Measurements from ENCODE around the gene TMEM255B.

TMEM255B gene

DNA sequence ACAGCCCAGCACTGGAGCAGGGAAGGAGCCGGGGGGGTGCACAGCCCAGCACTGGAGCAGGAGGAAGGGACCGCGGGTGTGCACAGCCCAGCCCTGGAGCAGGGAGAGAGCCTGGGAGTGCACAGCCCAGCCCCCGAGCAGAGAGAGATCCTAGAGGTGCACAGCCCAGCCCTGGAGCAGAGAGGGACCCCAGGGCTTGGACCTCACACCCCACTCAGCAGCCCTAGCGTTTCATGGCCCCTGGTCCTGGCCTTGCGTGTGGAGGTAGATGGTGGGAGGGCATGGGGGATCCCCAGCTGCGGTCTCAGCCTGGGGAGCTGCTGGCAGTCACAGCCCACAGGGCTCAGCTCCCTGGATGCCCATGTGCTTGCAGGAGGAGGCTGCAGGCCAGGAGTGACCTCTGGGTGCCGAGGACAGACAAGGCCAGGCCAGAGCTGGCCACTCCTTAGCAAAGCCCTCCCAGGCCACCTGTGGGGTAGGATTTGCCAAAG, 79.7 kb downstream of the TMEM255B start:
- DNase-seq: no peak

DNA sequence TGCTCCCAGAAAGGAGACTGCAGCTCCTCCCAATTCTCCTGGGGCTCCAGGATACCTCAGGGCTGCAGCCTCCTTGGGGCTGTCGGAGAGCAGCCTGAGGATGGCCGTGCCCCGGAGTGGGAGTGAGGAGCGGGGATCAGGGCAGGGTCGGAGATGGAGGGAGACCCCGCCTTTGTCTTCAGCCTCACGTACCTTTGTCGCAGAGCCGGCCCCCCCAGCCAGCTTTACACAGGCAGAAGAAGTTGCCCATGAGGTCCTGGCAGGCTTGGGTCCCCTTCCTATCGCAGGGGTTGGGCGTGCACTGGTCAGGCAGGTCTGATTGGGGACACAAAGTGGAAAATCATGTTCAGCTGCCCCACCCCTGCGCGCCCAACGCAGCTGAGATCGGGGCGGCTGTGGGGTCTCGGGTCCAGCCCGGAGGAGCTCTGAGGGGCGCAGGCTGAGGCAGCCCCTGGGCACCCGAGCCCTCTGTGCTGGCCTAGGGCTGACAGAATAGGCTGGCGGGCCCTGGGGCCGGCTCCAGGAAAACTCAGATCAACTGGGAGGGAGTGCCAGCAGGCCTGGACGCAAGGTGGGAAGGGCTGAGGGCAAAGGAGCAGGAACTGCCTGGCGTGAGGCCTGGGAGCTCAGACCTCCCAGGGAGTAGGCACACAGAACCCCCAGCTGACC, 80.6 kb downstream of the TMEM255B start:
- DNase-seq: no peak

GRCh38 chr13:113840541-113841352, 81.7 kb downstream of the TMEM255B start:
- no peak for DNase-seq

DNA sequence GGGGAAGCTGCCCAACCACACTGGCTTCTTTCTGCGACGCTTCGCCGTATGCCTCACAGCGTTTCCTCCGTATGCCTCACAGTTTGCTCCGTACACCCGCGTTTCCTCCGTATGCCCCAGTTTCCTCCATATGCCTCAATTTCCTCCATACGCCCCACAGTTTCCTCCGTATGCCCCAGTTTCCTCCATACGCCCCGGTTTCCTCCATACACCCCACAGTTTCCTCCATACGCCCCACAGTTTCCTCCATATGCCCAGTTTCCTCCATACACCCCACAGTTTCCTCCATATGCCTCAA, 82.3 kb downstream of the TMEM255B start:
- DNase-seq: no peak

DNA sequence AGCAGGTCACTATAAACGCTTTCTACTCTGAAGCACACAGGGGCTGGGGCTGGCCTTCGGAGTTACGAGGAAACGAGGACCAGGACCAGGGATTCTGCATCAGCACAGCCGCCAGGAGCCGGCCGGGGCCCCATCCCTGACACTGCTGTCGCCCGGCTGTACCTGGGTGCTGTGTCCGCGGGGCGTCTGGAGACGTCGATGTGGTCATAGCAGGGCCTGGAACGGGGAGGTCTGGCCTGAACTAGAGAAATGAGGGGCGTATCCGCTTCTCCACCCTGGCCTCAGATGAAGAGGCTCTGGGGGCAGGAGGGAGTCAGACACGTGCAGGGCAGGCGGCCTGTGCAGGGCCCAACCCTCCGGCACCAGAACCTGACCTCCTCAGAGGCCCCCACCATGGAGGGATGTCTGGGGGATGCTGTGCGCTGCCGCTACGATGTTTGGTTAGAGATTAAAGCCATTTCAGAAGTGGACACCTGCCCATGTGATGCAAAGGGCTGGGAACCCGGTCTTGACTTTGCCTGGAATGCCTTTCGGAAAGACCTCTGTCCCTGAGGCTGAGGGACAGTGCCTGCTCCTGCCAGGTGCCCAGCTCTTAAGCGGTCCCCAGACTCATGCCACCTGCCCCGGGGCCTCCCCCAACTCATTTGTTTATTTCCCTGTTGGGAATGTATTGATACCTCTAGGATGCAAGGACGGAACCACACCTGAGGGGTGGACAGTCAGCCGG, 83.5 kb downstream of the TMEM255B start:
- DNase-seq: no peak

- no peak for DNase-seq
These were observed 84.1 kb downstream of the TMEM255B start for GRCh38 chr13:113843063-113843654.

GRCh38 chr13:113843864-113844556, 85.0 kb downstream of the TMEM255B start:
- no peak for DNase-seq

DNA sequence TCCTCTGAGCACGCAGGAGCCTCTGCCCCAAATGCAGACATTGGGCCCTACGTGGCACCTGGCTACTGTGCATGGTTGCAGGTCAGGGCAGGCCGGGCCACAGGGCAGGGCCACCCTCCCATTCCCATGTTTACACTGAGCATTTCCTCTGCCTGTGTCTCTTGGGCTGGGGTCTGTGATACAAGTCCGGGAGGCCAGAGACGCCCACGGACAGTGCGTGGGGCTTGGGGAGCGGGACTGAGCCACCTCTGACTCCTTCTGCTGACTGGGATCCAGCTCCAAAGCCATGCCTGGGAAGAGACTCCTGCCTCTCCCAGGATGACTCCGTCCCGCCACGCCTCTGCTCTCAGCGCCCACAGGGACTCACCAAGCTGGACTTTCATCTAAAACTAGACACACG, 86.0 kb downstream of the TMEM255B start:
- no peak for DNase-seq

DNA sequence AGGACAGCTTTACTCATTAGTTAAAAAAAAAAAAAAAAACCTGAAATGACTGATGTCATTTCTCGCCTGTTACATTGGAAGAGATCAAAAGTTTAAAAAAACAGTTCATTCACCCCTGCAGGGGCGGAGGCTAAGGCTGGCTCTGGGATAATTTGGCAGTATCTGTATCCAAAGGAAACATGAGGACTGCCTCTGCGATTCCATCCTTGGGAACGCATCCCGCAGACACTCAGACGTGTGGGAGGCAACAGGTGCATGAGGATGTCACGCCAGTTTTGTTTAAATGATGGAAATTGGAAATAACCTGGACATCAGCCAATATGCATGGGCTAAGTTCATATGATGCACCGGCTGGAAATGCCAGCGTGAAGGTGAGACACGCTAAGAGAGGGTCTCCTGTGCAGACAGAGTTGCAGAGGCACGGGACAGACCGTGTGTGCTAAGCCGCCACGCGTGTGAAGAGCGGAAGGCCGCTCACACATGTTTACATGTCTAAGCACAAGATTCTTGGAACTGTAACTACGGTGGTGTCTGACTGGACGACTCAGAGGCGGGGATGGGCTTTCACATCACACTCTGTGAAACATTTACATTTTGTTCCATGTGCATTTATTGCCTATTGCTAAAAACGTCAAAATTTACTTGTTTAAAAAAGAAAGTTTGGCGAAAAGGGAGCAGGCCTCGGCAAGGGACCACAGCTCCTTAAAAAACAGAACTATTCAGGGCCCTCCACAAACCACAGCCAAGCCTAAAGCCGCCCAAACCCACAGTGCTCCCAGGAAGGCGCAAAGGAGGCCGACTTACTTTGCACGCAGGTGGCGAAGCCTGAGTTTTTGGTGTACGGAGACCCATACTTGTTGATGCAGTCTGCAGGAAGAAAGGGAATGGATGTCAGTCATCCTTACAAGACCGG, 87.0 kb downstream of the TMEM255B start:
- DNase-seq: no peak

DNA sequence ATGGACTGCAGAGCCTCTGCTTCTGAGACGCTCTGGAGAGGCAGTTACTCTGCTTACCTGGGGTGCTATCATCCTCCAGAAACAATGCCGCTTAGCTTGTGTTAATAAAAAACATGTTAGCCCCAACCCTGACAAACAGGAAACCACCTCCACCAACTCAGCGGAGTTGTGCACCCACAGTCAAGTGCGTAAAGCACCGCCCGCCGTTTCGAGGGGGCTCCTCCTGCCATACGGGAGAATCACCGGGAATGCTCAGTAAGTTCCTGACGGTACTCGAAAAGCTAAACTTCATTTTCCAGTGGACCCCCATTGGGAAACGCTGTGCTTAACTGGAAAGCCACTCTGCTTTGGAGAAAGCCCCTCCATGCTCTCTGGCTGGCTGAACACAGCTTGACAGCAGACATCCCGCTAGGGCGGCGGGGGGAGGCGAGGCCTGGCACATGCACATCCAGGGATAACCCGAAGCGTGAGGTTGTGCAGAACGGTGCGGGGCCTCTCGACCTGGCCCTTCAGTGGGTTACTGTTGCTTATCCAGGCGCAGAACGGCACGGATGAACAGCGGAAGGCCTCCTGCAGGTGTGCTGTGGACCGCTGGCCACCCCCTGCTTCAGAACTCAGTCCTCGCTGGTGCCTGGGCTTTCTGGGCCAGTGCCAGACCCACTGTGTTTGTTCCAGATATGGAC, 87.8 kb downstream of the TMEM255B start:
- no peak for DNase-seq

GRCh38 chr13:113848020-113848419, 89.0 kb downstream of the TMEM255B start:
- DNase-seq: no peak

- no peak for DNase-seq
These were observed 89.6 kb downstream of the TMEM255B start for GRCh38 chr13:113848431-113849260.

DNA sequence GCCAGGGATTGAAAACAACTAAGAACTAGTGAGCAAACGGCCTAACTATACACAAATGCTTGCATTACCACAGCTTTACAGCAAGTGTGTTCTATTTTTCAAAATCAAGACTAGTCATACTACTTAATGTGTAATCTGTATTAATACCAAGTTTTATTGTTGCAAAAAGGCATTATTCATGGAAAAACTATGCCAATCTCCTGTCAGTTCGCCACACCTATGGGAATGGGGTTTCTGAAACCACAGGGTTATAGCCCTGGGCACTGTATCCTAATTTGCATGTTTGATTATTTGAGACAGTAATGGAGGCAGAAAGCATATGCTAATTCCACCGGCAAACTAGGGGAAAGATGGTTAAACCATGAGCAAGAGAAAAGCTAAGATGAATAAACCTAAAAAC, 90.5 kb downstream of the TMEM255B start:
- no peak for DNase-seq

GRCh38 chr13:113849981-113850721, 91.1 kb downstream of the TMEM255B start:
- no peak for DNase-seq

DNA sequence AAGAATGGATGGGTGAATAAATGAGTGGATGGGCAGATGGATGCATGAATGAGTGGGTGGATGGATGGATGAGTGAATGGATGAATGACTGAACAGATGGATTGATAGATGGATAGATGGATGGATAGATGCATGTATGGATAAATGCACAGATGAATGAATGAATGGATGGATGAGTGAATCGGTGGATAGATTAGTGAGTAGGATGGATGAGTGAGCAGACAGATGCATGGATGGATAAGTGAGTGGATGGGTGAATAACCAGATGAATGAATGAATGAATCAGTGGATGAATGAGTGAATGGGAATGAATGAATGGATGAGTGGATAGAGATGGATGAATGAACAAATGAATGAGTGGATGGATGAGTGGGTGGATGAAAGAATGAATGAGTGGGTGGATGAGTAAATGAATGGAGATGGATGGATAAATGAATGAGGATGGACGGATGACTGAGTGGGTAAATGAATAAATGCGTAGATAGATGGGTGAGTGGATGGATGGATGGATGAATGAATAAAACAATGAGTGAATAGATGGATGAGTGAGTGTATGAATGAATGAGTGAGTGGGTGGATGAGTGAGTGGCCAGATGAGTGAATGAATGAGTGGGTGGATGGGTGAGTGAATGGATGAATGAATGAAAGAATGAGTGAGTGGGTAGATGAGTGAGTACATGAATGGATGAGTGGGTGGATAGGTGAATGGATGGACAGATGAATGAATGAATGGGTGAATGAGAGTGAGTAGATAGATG, 91.9 kb downstream of the TMEM255B start:
- no peak for DNase-seq

- DNase-seq: no peak
These were observed 92.4 kb downstream of the TMEM255B start for GRCh38 chr13:113851480-113851803.

GRCh38 chr13:113851826-113852535, 93.0 kb downstream of the TMEM255B start:
- no peak for DNase-seq

Measured in stimulated activated CD4-positive, alpha-beta T cell treated with anti-CD3 and anti-CD28 coated beads, Interleukin-2, amount 100 ng/mL, for 24 hours (primary cell).